ENCODE measurements around the gene SLC44A3. TPM values are rescaled to one million over a fixed set of nuclear protein-coding genes. Genes with fewer than 3 reads are reported as not detected.

Gene SLC44A3
- total RNA-seq, 1 donor from 2014 or later = 0.77 TPM

DNA sequence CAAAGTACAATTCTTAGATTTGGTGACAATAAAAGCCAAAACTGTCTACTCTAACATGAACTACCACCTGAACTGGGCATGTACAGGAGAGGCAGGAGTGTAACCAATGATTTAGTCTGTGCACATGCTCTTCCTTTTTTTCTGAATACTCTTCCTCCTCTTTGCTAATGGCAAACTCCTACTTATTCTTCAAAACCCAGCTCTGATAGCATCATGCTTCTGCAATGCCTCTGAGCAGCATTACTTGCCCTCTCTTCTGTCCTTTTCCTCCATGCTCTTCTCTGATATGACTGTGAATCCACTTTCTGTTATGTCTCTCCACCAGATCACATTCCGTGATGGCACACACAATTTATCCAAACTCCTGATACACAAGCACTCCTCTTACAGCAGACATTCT, 75.4 kb downstream of the SLC44A3 start:
- Mint-ChIP-seq H3K27ac (ENCODE audit: unreplicated experiment) (no peak overlapping the region), H3K4me3 (no peak overlapping the region), H3K4me1 (no peaks in the 10 kb centered on the region), H3K9me3 (no peaks in the 10 kb centered on the region), H3K27me3 (ENCODE audit: low read depth) (no peaks in the 10 kb centered on the region), H3K36me3 (ENCODE audit: low read depth) (peaks cover 31% of the 10 kb centered on the region)
- DNase-seq (ENCODE audit: low read depth, low spot score) = no peak
- TF ChIP-seq, protein P1, sequence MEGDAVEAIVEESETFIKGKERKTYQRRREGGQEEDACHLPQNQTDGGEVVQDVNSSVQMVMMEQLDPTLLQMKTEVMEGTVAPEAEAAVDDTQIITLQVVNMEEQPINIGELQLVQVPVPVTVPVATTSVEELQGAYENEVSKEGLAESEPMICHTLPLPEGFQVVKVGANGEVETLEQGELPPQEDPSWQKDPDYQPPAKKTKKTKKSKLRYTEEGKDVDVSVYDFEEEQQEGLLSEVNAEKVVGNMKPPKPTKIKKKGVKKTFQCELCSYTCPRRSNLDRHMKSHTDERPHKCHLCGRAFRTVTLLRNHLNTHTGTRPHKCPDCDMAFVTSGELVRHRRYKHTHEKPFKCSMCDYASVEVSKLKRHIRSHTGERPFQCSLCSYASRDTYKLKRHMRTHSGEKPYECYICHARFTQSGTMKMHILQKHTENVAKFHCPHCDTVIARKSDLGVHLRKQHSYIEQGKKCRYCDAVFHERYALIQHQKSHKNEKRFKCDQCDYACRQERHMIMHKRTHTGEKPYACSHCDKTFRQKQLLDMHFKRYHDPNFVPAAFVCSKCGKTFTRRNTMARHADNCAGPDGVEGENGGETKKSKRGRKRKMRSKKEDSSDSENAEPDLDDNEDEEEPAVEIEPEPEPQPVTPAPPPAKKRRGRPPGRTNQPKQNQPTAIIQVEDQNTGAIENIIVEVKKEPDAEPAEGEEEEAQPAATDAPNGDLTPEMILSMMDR (conservative IDR thresholded peaks at IDR 0.05) = no peak

DNA sequence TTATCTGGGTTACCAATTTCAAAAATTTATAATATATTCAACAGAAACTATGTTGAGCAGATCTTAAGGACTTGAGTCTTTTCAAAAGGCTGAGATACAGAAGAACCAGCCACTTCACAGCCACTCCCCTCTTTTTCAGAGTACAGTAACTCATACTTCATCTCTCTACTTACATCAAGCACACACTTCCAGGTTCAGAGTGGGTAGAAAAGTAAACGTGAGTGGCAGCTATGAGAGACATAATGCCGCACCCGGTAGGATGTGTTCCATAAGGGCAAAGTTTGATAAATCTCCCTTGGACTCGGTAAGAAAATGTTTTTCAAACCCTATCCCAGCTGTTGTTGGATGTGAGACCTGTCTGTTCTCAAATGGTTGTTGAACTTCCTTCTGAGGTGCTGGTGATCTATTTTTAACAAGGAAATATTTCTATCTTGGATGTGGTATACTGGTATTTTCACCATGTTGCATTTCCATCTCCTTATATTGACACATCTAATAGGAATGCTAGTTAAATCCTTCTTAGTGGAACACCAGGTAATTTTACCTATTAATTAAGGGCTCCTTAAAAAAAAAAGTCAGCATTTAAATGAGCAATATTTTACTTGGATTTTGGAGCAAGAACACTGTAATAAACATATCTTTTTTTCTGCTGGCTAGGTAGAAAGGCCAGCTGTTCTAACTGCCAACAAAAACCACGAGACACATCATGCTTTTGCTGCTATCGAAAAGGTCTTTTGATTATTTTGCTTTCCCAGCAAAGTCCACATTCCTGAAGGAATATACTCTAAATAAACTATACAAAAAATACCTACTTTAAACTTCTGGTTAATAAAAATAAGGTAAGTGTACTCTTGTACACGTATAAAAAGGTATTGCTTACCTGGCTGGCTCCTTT, 78.6 kb downstream of the SLC44A3 start:
- no peak for DNase-seq (ENCODE audit: low read depth, low spot score)

DNA sequence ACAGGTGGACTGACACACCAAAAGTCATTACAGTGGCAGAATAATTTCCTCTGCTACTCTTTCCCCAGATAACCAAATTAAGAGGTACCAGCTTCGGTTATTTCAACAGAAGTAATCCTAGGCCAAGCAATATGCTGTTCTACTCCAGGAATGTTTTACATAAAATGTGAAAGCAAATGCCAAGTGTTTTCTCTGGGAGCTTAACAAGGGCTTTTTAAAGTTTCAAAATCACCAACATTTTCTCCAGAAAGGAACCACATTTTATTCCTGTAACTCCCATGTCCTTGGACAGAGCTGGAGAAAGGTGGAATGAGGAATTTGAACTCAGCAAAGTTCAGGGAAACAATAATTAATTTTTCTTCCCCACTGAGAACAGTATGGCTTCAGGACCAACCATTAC, 79.6 kb downstream of the SLC44A3 start:
- no peaks in the 10 kb centered on the region for H3K9me3 Mint-ChIP-seq
- no peak overlapping the region for H3K27ac Mint-ChIP-seq (ENCODE audit: unreplicated experiment)
- TF ChIP-seq, protein P1 (conservative IDR thresholded peaks at IDR 0.05) = no peak
- H3K4me1 Mint-ChIP-seq = peaks cover 14% of the 10 kb centered on the region
- DNase-seq (ENCODE audit: low read depth, low spot score) = no peak
- H3K4me3 Mint-ChIP-seq = no peak overlapping the region
- peaks cover 19% of the 10 kb centered on the region for H3K36me3 Mint-ChIP-seq (ENCODE audit: low read depth)
- no peaks in the 10 kb centered on the region for H3K27me3 Mint-ChIP-seq (ENCODE audit: low read depth)

More for the DNA sequence above, 78.6 kb downstream of the SLC44A3 start:
- Mint-ChIP-seq H3K9me3 (no peaks in the 10 kb centered on the region), H3K36me3 (ENCODE audit: low read depth) (peaks cover 22% of the 10 kb centered on the region), H3K27ac (ENCODE audit: unreplicated experiment) (no peak overlapping the region), H3K27me3 (ENCODE audit: low read depth) (no peaks in the 10 kb centered on the region), H3K4me1 (peaks cover 6% of the 10 kb centered on the region), H3K4me3 (no peak overlapping the region)
- TF ChIP-seq, protein P1 (conservative IDR thresholded peaks at IDR 0.05) = no peak

DNA sequence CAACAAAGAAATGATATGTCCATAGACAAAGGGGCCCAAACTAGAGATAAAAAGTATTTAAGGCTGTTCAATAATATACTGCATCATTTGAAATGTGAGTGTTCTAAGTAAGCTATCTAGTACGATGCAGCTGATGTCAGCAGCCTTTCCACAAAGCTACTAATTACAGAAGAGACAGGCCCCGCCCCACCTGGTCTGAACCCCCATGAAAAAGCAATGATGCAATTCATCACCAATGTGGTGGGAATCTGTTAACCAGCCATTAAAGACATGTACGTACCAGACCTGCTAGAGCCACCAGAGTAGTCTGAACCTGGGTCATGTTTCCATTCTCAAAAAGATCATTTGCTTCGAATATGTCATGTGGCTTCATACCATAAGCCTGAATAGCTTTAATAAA, 81.7 kb downstream of the SLC44A3 start:
- Mint-ChIP-seq H3K4me1 (peaks cover 21% of the 10 kb centered on the region), H3K27ac (ENCODE audit: unreplicated experiment) (no peak overlapping the region), H3K27me3 (ENCODE audit: low read depth) (no peaks in the 10 kb centered on the region), H3K4me3 (no peak overlapping the region), H3K9me3 (no peaks in the 10 kb centered on the region), H3K36me3 (ENCODE audit: low read depth) (peaks cover 14% of the 10 kb centered on the region)
- DNase-seq (ENCODE audit: low read depth, low spot score) = no peak
- TF ChIP-seq, protein P1 (conservative IDR thresholded peaks at IDR 0.05) = no peak

DNA sequence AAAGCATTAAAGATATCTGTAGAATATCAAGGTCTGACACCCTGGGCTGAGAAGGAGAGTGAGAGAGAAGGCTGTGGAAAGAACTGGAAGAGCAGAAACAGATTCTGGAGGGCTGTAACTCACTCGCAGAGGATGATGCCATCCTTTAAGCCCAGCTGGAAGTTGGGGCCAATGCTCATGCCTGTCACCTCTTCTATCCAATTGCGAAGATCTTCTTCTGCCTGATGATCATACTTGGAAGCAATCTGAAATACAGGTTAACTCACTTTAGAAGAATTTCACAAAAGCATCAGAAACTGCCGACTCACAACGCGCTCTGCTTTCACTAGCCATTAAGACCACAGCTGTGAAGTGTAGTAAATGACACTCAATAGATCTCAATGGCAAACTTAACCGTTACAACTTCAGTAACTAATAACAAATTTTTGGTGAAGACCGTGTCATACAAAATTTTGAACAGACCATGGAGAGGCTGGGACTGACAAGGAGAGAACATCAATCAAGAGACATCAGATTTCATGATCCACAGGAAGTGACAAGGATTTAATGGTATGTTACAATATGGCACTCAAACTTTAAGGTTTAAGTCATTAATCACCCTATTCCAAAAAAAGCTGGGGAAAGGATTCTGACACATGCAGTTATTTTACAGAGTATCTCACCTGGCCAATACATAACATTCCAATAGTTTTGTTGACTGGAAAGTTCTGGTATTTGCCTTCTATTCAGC, 83.3 kb downstream of the SLC44A3 start:
- TF ChIP-seq, protein P1 (conservative IDR thresholded peaks at IDR 0.05) = no peak
- Mint-ChIP-seq H3K9me3 (no peaks in the 10 kb centered on the region), H3K4me1 (peaks cover 29% of the 10 kb centered on the region), H3K4me3 (no peak overlapping the region), H3K27ac (ENCODE audit: unreplicated experiment) (peak overlapping the region; percentile 32), H3K36me3 (ENCODE audit: low read depth) (peaks cover 20% of the 10 kb centered on the region), H3K27me3 (ENCODE audit: low read depth) (no peaks in the 10 kb centered on the region)
- DNase-seq (ENCODE audit: low read depth, low spot score) = no peak
